Gastrocnemius medialis (tissue), 4 donors: ENCODE data around the gene CTSA.

Experiments used
- CTCF ChIP-seq, 5 experiments: fragments of 450-650 bp in 3 of 5; fragments of 200-600 bp in 2 of 5; sonication (generic) in 2 of 5; IDR thresholded peaks in 4 of 5; conservative IDR thresholded peaks in 1 of 5; 1 replicate in 4 of 5; 2 replicates in 1 of 5; pipeline ENCODE4 v1.5.1; 2016 to 2019; ENCODE audit warnings: antibody characterized with exemption in 5 of 5, mild to moderate bottlenecking in 3 of 5, moderate library complexity in 3 of 5
- POLR2A ChIP-seq, 2 donors: fragments of 450-650 bp; IDR thresholded peaks; one replicate each; pipeline ENCODE4 v1.6.1; 2017; ENCODE audit warnings: antibody characterized with exemption in 2 of 2, mild to moderate bottlenecking in 2 of 2, moderate library complexity in 2 of 2

- TF ChIP-seq CTCF (IDR thresholded peaks at IDR 0.05 in 4 of 5, conservative IDR thresholded peaks at IDR 0.05 in 1 of 5) (no peak), POLR2A (IDR thresholded peaks at IDR 0.05) (no peak)
Observed at GRCh38 chr20:45857882-45858216, 33.3 kb upstream of the CTSA start.
